Right lobe of liver (tissue), 6 donors: Measurements from ENCODE around the gene PLIN5. TPM values are rescaled to one million over a fixed set of nuclear protein-coding genes. Genes with fewer than 3 reads are reported as not detected.
"Not testable (repeated sequence)": the region's sequence is repeated elsewhere in the genome, so short reads cannot be mapped to it uniquely, and the experiment has no call there.

Experiments
- ATAC-seq, 4 donors: fragments of 200-7000 bp; cut with Tn5 transposase; one replicate each; pipeline ENCODE4 v1.9.1; 2020; ENCODE audit warnings: mild to moderate bottlenecking in 4 of 4, moderate library complexity in 4 of 4
- DNase-seq, 3 donors: peaks; one replicate each; pipeline ENCODE4 v3.0.0-alpha.2; 2020
- H3K27ac ChIP-seq, 3 donors: fragments of 200-600 bp; one replicate each; pipeline ENCODE4 v1.8.0; 2022
- H3K27me3 ChIP-seq, 2 donors: fragments of 200-600 bp; one replicate each; pipeline ENCODE4 v1.8.0; 2022
- H3K36me3 ChIP-seq, 4 donors: fragments of 200-600 bp; sonication (generic) in 1 of 4; one replicate each; pipeline versions ENCODE4 v1.5.1 to v1.8.0; 2017 to 2022; ENCODE audit warnings: control low read depth in 1 of 4
- H3K4me1 ChIP-seq, 4 donors: fragments of 200-600 bp; sonication (generic) in 1 of 4; one replicate each; pipeline versions ENCODE4 v1.5.1 to v1.8.0; 2017 to 2022; ENCODE audit warnings: control low read depth in 1 of 4
- H3K4me3 ChIP-seq, 3 donors: fragments of 200-600 bp; one replicate each; pipeline ENCODE4 v1.8.0; 2022
- H3K9me3 ChIP-seq, 4 donors: fragments of 200-600 bp; sonication (generic) in 1 of 4; one replicate each; pipeline versions ENCODE4 v1.5.1 to v1.8.0; 2017 to 2022; ENCODE audit warnings: control low read depth in 1 of 4
- CTCF ChIP-seq, 4 donors: fragments of 200-600 bp in 3 of 4; fragments of 450-650 bp in 1 of 4; IDR thresholded peaks; one replicate each; pipeline versions ENCODE4 v1.5.1 to v1.8.0; 2016 to 2022; ENCODE audit warnings: antibody characterized with exemption in 4 of 4, mild to moderate bottlenecking in 2 of 4
- POLR2A ChIP-seq: fragments of 450-650 bp; IDR thresholded peaks from one replicate; pipeline ENCODE4 v1.6.1; 2017; ENCODE audit warnings: antibody characterized with exemption, mild to moderate bottlenecking
- WGBS: methylation state at CpG from one replicate; pipeline ENCODE4 v1.1.6; 2018; ENCODE audit warnings: low coverage, low lambda C conversion rate; ENCODE audit not compliant: insufficient coverage; ENCODE audit errors: missing lambda C conversion rate; 5-methylcytosine and 5-hydroxymethylcytosine counted together
- intact Hi-C, 2 donors: fragments of 100-400 bp; cut with DNase I; formaldehyde crosslinking; loops; one replicate each; pipeline versions ENCODE4 v1.11.2 to v1.14.1; 2022
- total RNA-seq, 6 experiments: library from RNA; depleted of rRNA in 2 of 6; stranded (reverse); fragments of >200 nt in 2 of 6; fragmentation: NEBNext Ultra II Directional in 3 of 6; extraction: Animal tissue kit (Norgen Biotek cat#: 25700) in 3 of 6; gene quantifications; one replicate each; pipeline versions ENCODE4 v1.1.0 to v1.2.4, GENCODE V29; 2016 to 2023
- donor health status: DM: no; HTN: yes; CAD: no.
- donor health status: DM: no; HTN: no; CAD: no.
- donor health status: DM: no; HTN: no; CAD: no.
- donor health status: DM: no; HTN: yes; CAD: no.
- donor health status: DM: no; HTN: yes; CAD: no.

PLIN5 gene
- total RNA-seq, 6 experiments from 2014 or later = 35.0 to 149 (median 117) TPM

GRCh38 chr19:4568886-4569285, 33.9 kb upstream of the PLIN5 start:
- no peaks in the 10 kb centered on the region for H3K4me1 ChIP-seq
- H3K27ac ChIP-seq = no peak overlapping the region
- no peak overlapping the region for H3K4me3 ChIP-seq
- TF ChIP-seq CTCF (IDR thresholded peaks at IDR 0.05) (no peak), POLR2A (no peak)
- intact Hi-C loops = no loop called here
- ATAC-seq = peak in 1 of 4 donors; percentile 39
- H3K36me3 ChIP-seq = no peaks in the 10 kb centered on the region
- no peak for DNase-seq
- no peaks in the 10 kb centered on the region for H3K9me3 ChIP-seq
- 69% methylated on average over 4 of the region's 7 CpGs for WGBS
- no peaks in the 10 kb centered on the region for H3K27me3 ChIP-seq

DNA sequence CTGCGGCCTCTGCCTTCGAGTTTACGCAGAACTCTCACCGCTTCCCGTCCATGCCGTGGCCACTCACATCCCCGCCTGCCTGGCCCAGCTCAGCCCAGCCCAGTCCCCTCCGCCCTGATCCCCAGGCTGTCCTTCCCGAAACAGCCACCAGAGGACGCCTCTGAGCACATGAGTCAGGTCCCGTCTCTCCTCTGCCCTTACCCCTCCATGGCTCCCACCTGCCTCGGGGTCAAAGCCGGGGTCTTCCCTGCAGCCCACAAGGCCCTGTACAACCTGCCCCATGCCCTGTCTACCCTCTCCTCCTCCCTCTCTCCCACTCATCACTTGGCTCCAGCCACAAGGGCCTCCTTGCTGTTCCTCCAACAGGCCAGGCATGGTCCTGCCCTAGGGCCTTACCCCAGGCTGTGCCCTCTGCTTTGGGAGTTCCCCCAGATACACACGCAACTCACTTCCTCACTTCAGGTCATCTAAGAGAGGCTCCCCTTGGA, 32.6 kb upstream of the PLIN5 start:
- Histone ChIP-seq H3K27ac (no peak overlapping the region), H3K36me3 (no peaks in the 10 kb centered on the region), H3K4me3 (no peak overlapping the region), H3K27me3 (no peaks in the 10 kb centered on the region), H3K9me3 (no peaks in the 10 kb centered on the region), H3K4me1 (no peaks in the 10 kb centered on the region)
- WGBS = 37% methylated on average over 6 of the region's 14 CpGs
- ATAC-seq (peak; percentile 68 to 83 (median 71)), DNase-seq (peak in 2 of 3 donors; percentile 61 to 62)
- intact Hi-C loops = no loop called here
- TF ChIP-seq POLR2A (no peak), CTCF (IDR thresholded peaks at IDR 0.05) (peak; percentile 56 to 72 (median 64))

GRCh38 chr19:4566402-4567051, 31.5 kb upstream of the PLIN5 start:
- 72% methylated on average over 16 of the region's 35 CpGs for WGBS
- intact Hi-C loops = no loop called here
- TF ChIP-seq CTCF (IDR thresholded peaks at IDR 0.05) (no peak), POLR2A (no peak)
- DNase-seq = no peak
- Histone ChIP-seq H3K9me3 (no peaks in the 10 kb centered on the region), H3K4me1 (no peaks in the 10 kb centered on the region), H3K27ac (no peak overlapping the region), H3K4me3 (no peak overlapping the region), H3K27me3 (no peaks in the 10 kb centered on the region), H3K36me3 (no peaks in the 10 kb centered on the region)
- ATAC-seq = no peak

DNA sequence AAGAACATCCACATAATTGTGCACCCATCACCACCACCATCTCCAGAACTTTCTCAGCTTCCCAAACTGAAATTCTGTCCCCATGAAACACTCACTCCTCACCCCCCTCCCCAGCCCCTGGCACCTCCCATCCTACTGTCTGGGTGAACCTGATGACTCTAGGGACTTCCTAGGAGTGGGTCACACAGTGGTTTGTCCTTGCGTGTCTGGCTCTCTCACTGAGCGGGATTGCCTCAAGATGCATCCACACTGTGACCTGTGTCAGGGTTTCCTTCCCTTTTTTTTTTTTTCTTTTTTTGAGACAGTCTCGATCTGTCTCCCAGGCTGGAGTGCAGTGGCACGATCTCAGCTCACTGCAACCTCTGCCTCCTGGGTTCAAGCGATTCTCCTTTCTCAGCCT, 28.5 kb upstream of the PLIN5 start:
- WGBS = 53% methylated on average over 5 of the region's 5 CpGs
- H3K27me3 ChIP-seq, H3K9me3 ChIP-seq, DNase-seq, H3K27ac ChIP-seq, intact Hi-C loops, H3K4me3 ChIP-seq, H3K36me3 ChIP-seq, H3K4me1 ChIP-seq: not testable (repeated sequence)
- ATAC-seq = peak in 3 of 4 donors; percentile 33 to 38 (median 35)

DNA sequence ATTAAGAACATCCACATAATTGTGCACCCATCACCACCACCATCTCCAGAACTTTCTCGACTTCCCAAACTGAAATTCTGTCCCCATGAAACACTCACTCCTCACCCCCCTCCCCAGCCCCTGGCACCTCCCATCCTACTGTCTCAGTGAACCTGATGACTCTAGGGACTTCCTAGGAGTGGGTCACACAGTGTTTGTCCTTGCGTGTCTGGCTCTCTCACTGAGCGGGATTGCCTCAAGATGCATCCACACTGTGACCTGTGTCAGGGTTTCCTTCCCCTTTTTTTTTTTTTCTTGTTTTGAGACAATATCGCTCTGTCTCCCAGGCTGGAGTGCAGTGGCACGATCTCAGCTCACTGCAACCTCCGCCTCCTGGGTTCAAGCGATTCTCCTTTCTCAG, 27.1 kb upstream of the PLIN5 start:
- DNase-seq, H3K4me3 ChIP-seq, H3K27me3 ChIP-seq, H3K9me3 ChIP-seq, H3K36me3 ChIP-seq, H3K4me1 ChIP-seq, intact Hi-C loops: not testable (repeated sequence)
- peak; percentile 26 to 62 (median 51) for ATAC-seq
- H3K27ac ChIP-seq = peak overlapping the region in 1 of 3 donors; percentile 47
- 60% methylated on average over 6 of the region's 7 CpGs for WGBS
